Measurements from ENCODE around the gene GARIN5B. TPM values are rescaled to one million over a fixed set of nuclear protein-coding genes. Genes with fewer than 3 reads are reported as not detected.
A peak's percentile ranks its signal among the peaks of the same experiment; 100 is the strongest.

The GARIN5B gene
- total RNA-seq, 1 donor from 2014 or later, result not detected

DNA sequence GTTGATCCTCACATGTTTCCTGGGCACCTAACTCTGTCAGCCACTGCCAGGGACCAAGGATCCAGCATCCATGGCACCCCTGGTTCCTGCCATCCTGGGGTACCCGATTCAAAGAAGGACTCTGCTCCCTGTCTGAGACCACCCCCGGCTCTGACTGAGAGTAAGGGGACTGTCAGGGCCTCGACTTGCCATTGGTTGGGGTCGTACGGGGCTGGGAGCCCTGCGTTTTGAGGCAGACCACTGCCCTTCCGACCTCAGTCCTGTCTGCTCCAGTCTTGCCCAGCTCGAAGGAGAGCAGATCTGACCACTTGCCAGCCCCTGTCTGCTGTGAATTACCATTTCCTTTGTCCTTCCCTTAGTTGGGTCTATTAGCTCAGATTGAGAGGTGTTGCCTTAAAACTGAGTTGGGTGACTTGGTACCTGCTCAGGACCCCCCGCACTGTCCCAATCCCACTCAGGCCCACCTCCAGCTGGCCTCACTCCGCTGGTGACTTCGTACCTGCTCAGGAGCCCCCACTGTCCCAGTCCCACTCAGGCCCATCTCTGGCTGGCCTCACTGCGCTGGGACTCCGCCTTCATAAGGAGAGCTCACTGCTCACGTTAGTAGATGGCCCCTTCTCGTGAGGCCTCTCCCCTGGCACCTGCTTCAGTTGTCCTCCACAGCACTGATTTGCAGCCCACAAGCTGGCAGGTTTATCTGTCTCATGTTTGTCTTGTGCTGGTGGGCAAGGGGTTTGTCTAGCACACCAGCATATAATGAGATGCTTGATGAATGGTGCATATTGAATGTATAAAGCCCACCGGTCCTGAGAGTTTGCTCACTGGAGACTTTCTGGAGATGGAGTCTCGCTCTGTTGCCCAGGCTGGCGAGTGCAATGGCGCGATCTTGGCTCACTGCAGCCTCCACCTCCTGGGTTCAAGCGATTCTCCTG is 26.6 kb upstream of the GARIN5B start:
- DNase-seq (ENCODE audit: low read depth in 2 of 2), result no peak

DNA sequence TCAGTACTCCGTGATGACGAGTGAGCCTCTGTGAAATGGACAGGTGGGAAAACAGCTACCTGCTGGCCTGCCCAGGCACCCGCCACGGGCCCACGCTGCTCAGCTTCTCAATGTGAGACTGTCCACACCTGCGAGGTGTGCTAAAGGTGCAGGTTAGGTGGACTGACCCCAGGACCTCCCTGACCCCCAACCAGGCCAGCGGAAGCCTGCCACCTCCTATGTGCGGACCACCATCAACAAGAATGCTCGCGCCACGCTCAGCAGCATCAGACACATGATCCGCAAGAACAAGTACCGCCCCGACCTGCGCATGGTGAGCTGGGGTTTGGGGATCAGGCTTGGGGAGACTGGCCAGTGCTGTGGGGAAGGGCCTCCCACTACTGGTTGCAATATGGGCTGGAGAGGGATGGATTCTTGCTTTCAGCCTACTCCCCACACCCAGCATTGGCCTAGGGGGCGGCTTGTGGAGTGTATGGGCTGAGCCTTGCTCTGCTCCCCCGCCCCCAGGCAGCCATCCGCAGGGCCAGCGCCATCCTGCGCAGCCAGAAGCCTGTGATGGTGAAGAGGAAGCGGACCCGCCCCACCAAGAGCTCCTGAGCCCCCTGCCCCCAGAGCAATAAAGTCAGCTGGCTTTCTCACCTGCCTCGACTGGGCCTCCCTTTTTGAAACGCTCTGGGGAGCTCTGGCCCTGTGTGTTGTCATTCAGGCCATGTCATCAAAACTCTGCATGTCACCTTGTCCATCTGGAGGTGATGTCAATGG is 24.9 kb upstream of the GARIN5B start:
- no peak for DNase-seq (ENCODE audit: low read depth in 2 of 2)

DNA sequence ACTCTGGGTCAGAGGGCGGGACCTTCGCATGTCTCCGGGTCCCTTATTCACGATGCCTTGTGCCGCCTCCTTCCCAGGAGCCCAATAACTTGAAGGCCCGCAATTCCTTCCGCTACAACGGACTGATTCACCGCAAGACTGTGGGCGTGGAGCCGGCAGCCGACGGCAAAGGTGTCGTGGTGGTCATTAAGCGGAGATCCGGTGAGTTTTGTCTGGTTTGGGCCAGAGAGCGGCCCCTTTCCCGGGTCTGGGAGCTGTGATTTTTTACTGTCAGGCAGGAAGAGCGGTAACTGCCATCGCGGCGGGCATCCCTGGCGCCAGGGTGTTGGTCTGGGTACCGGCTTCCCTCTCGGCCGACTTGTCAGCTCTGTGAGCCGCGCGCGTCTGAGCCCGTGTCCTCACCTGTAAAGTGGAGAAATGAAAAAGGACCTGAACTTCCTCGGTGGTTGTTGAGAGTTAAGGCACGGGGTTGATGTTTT is 23.5 kb upstream of the GARIN5B start:
- DNase-seq (ENCODE audit: low read depth in 2 of 2), result no peak

DNA sequence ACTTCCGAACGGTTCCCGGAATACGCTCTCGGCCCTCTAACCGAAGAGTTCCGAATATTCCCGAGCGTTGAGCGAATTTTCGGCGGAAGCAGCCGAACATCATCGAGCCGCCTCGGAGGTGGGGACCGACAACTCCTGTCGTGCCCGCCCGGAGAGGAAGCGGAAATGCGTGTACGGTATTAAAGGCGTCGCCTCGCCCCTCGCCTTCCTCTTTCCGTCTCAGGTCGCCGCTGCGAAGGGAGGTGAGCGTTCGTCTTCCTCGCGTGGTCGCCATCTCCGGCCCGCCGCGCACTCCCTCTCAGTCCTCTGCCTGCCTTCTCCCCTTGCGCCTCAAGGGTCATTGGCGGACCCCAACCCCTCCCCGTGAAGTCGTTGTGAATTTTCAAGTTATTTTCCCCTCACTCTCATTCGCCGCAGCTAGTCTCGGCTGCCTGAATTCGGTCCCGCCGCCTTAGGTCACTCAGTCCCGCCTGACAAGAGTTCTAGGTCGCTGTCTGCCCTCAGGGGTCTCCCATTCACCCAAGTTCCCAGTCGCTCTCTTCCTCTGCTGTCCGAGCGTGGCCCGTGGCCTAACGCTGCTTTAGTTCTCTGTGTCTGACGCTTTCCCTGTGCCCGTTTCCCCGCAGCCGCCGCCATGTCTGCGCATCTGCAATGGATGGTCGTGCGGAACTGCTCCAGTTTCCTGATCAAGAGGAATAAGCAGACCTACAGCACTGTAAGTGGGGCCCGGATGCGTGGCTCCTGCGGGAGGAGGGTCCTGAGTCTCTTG is 22.8 kb upstream of the GARIN5B start, which contains the start of gene RPL28:
Gene RPL28 (plus strand): TSS at position 209 of the 769 bp plus-strand sequence. CDS start 426 bp downstream, at position 635.
- peak; percentile 97 to 98 for DNase-seq (ENCODE audit: low read depth in 2 of 2)

DNA sequence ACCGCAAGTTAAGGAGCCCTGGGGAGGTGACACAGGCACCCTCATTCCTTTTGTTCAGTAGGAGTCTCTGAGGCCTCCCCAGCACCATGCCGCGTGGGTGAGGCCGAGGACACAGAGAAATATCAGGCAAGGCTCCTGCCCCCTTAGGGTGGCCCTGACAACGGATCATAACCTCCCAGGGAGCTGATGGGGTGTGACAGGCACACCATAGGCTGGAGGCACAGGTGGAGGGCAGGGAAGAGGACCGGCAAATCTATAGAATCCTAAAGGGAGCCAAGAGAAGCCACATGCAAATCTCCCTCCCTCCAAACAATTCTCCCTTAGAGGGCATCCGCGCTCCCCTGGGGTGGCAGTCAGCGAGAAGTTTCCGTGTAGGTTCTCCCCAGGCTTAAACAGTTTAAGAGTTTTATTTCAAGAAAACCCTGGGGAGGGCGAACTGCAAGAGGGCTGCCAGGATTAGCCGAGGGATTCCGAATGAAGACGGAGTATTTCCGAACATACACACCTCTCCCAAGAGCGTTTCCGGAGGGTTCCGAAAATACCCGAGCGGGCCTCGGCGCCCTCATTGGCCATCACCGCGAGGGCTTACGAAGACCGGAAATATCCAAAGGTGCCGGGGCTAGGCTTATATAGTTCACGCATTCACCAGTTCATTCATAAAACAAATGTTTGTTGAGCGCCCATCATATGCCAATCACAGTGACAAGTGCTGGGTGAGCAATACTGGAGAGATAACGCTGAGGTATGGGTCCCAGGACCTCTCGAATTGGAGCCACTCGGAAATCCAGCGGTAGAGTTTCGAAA is 22.1 kb upstream of the GARIN5B start:
- peak; percentile 82 to 93 for DNase-seq (ENCODE audit: low read depth in 2 of 2)

DNA sequence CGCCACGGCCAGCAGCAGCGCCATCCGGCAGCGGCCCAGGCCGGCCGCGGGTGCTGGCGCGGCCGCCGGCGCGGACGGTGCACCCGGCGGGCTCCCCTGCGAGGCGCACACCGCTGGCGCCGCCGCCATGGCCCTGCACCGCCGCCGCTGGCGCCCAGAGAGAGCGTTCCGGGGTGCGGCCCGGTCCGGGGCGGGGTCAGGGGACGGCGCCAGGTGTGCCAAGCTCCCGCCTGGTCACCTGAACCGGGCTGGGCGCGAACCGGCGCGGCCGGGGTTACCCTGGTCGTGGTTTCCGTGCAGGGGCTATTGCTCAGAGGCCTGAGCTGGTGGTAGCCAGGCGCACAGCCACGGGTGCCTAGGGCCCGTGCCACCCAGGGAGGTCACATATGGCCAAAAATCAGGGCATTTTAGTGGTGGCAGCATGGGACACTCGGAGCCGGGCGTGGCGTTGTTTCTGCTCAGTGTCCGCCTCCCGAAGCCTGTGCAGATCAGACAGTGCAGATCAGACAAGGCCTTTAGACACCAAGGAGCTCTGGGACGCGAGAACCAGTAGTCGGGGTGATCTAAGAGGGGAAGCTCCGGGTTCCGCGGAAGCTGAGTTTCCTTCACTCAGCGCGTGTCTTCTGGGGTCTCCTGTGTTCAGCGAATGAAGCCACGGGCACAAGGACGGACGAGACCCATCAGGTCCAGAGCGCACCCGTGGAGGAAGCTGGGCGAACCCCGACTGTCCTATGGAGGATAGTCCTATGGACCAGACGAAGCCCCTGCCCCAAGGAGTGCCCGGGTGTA is 21.3 kb upstream of the GARIN5B start, which contains the start of gene TMEM238:
Gene TMEM238 (minus strand): TSS at position 162 of the 789 bp plus-strand sequence. CDS start 33 bp downstream, at position 129.
- DNase-seq (ENCODE audit: low read depth in 2 of 2), result no peak

DNA sequence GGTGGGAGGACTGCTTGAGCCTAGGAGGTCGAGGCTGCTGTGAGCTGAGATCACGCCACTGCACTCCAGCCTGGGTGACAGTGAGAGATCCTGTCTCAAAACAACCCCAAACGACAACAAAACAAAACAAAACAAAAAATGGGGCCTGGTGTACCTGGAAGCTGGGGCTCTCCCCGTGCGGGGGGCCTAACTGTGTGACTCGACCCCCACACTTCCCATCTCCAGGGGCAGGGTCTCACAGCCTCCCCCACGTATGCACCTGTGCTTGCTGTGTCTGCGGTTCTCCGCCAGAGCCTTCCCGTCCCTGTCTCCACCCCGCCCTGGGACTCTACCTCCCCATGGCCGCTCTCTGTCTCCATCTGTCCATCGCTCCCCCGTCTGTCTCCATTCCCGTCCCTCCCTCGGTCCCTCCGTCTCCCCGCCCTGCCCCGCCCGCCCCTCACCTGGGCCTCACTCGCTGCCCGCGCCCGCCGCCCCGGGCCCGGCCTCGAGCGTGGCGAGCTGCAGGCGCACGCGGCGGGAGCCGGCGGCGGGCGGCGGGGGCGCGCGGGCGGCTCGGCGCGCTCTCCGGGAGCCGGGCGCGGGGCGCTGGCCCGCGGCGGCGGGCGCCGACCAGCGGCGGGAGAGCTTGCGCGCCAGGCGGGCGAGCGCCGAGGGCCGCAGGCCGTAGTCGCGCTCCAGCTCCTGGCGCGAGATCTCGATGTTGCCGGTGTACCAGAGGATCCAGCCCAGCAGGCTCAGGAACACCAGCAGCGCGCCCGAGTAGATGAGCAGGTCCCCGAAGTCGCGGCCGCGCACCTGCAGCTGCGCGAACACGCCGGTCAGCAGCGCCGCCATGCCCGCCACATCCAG is 20.4 kb upstream of the GARIN5B start:
- peak; percentile 56 to 77 for DNase-seq (ENCODE audit: low read depth in 2 of 2)

DNA sequence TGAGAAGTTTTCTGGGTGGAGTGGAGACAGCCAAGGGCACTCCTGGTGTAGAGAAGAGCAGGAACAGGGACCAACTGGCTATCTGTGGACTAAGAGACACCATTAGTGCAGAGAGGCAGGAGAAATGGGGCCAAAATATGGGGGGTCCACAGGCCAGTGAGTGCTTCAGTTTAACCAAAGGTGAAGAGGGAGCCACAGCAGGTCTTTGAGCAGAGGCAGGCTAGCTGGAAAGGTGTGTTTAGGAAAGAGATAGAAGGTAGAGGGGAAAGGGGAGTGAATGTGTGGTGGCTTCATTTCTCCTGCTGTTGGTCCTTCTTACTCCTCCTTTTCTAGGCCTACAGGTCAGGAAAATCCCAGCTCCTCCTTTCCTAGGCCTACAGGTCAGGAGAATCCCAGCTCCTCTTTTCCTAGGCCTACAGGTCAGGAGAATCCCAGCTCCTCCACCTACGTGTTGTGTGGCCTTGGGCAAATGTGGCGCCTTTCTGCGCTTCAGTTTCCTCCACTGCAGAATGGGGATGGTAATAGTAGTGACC is 19.5 kb upstream of the GARIN5B start:
- no peak for DNase-seq (ENCODE audit: low read depth in 2 of 2)

DNA sequence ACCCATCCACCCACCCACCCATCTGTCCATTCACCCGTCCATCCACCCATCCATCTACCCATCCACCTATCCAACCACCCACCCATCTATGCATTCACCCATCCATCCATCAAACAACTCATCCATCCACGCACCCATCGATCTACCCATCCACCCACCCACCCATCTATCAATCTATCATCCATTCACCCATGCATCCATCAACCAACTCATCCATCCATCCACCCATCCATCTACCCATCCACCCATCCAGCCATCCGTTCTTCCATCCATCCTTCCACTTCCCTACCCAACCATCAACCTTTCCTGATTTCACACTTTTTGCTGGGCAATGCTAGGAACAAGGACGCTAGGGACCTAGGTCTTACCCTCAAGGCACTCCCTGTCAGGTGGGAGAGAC is 19.0 kb upstream of the GARIN5B start:
- DNase-seq (ENCODE audit: low read depth in 2 of 2), result no peak

DNA sequence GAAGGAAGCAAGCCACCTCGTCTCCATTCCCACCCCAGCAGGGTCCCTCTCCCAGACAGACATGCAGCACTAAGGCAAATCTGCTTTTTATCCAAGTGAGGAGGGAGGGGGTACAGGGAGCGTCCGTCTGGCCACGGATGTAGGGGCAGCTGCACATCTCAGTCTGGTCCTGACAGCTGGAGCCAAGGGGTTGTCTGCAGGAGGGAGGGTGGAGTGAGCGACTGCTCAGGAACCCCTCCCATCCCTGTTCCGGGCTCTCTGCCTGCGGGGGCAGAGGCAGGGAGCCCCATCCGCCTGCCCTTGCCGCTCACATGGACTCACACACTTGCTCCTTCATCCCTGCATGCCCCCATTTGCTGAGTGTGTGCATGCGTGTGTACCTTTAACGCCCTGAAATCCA is 16.1 kb upstream of the GARIN5B start:
- DNase-seq (ENCODE audit: low read depth in 2 of 2), result no peak

DNA sequence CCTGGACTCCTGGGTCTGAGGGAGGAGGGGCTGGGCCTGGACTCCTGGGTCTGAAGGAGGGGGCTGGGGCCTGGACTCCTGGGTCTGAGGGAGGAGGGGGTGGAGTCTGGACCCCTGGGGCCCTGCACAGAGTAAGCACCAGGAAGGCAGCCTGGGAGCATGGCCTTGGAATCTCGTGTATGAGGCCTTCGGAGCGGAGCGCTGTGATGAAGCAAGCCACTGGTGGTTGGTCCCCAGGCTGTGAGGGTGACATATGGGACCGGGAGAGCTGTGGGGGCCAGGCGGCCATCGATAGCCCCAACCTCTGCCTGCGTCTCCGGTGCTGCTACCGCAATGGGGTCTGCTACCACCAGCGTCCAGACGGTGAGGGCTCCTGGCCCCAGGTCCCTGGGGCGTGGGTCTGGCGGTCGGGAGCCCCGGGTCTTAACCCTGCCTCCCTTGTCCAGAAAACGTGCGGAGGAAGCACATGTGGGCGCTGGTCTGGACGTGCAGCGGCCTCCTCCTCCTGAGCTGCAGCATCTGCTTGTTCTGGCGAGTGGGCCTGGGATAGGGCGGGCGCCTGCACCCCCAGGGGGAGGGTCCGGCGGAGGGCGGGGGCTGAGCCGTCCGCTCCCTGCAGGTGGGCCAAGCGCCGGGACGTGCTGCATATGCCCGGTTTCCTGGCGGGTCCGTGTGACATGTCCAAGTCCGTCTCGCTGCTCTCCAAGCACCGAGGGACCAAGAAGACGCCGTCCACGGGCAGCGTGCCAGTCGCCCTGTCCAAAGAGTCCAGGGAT is 14.5 kb upstream of the GARIN5B start:
- no peak for DNase-seq (ENCODE audit: low read depth in 2 of 2)

DNA sequence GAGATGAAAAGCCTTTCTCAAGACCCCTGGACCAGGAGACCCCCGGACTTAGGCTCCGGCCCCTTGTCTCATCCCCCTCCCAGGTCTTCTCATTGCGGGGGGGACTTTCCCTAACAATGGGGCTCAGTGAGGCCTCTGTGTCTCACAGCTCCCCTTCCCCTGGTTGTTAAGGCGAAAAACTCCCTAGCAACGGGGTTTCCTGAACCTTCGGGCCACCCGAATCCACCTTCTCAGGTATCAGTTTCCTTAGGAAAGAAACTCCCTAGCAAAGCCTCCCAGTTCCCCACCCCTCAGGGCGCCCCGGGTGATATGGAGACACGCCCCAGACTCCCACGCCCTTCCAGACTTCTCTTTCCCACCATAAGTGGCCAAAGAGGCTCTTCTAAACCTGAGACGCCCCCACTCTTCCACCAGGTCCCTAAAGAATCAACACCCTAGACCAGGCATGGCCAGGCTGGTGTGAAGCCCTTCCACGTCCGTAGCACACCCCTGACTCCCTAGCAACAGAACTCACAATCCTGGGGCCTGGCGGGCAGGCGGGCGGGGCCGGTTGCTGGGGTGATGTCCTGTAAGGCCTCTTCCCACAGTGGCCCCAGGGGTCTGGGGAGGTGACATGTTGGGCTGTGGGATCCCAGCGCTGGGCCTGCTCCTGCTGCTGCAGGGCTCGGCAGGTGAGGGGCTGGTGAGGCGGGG is 13.3 kb upstream of the GARIN5B start, which contains the start of gene TMEM190:
Gene TMEM190 (plus strand): TSS at position 586 of the 693 bp plus-strand sequence. CDS start 28 bp downstream, at position 614.
- DNase-seq (ENCODE audit: low read depth in 2 of 2), result no peak

DNA sequence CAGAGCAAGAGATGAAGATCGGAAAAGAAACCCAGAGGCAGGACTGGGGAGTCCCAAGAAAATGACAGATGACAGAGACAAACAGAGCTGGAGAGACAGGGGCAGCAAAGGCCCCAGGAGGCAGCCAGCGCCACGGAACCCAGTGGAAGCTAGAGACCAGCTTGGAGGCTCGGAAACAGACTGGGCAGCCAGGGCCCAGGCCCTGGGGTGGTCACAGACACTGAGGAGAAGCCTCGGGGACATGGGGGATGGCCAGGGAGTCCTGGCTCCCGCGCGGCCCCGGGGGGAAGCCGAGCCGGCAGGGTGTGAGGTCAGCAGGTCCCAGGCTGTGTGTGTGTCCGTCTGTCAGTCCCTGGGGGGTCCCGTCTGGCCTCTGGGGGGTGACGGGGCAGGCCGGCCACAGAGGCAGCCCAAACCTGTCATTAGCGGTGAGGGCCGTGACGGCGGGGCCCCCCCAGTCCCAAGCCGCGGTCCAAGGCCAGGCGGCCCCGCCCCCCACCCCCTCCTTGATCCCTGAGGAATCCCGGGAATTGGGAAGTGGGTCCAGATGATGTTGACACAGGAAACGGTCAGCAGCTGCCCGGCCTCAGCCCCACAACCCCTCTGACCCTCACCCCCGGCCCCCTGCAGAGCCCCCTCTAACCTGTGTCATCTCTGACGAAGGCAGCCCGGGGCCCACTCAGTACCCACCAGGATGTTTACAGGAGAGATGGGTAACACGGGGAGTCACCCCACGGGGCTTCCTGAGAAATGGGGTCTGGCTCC is 11.1 kb upstream of the GARIN5B start:
- no peak for DNase-seq (ENCODE audit: low read depth in 2 of 2)

DNA sequence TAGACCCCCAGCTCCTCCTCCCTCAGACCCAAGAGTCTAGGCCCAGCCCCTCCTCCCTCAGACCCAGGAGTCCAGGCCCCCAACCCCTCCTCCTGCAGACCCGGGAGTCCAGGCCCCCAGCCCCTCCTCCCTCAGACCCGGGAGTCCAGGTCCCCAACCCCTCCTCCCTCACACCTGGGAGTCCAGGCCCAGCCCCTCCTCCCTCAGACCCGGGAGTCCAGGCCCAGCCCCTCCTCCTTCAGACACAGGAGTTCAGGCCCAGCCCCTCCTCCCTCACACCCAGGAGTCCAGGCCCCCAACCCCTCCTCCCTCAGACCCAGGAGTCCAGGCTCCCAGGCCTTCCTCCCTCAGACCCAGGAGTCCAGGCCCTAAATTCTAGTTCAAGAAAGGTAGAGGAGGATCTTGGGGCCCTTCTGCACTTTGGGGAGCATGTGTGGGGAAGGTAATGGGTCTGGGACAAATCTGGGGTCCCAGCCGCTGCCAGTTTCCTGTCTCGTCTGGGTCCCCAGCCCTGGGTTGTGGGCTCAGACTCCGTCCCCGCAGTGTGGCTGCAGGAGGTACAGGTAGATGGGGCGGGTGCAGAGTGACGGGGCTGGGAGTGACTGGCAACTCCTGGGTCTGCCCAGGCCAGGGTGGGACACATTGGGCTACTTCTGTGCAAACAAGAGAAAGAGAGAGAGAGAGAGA is 10.4 kb upstream of the GARIN5B start:
- DNase-seq (ENCODE audit: low read depth in 2 of 2), result no peak

DNA sequence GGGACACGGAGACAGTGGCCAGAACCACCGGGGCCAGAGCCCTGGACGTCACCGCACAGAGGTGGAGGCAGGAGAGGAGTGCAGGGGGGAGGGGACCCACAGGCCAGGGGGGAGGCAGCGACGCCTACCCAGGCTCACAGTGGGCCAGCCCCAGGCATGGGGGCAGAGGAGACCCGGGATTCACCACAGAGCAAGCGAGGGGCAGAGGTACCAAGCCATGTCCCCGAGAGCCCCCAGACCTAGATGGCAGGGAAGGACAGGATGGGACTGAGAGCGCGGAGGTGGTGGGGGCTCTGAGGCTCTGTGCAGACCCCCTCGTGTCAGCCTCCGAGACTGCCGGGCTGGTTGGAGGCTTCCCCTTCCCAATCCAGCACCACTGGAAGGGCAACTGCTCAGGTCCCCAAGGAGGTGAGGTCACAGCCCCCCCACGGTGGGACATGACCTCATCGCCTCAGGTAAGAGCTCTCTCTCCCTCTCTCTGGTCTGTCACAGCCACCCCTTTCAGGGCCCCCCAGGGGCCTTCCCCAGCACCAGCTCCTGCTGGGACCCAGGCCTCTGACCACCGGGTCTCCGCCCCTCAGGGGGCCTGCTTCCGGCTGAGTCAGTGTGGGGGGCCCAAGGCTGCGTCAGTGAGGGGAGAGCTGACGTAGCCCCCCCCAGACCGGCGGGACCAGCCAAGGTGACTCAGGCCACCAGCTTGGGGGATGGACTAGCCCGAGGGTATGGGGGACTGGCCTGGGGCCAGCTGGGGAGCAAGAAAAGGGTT is 9.4 kb upstream of the GARIN5B start:
- no peak for DNase-seq (ENCODE audit: low read depth in 2 of 2)

Data from dermis microvascular lymphatic vessel endothelial cell (primary cell).